ENCODE measurements around the gene B3GALT4.
A peak's percentile ranks its signal among the peaks of the same experiment; 100 is the strongest.

B3GALT4 gene

GRCh38 chr6:33292996-33293682 lies 16.2 kb downstream of the B3GALT4 start:
- DNase-seq = no peak

GRCh38 chr6:33294086-33294823 lies 17.3 kb downstream of the B3GALT4 start:
- no peak for DNase-seq

GRCh38 chr6:33295621-33296369 lies 18.9 kb downstream of the B3GALT4 start:
- DNase-seq = no peak

- DNase-seq = no peak
These were observed 20.0 kb downstream of the B3GALT4 start for GRCh38 chr6:33296797-33297405.

- no peak for DNase-seq
These were observed 20.6 kb downstream of the B3GALT4 start for GRCh38 chr6:33297406-33297955.

- DNase-seq = peak; percentile 51
These were observed 21.2 kb downstream of the B3GALT4 start for GRCh38 chr6:33297956-33298772.

GRCh38 chr6:33298773-33299236 lies 21.9 kb downstream of the B3GALT4 start, which contains the start of gene RGL2:
Gene RGL2 (minus strand): TSS chr6:33298942. CDS start chr6:33298610, 332 bp downstream.
- DNase-seq = peak; percentile 59

- DNase-seq = peak; percentile 91
These were observed 22.5 kb downstream of the B3GALT4 start for GRCh38 chr6:33299237-33299944.

- DNase-seq = no peak
These were observed 25.0 kb downstream of the B3GALT4 start for GRCh38 chr6:33301877-33302276.

- DNase-seq = no peak
These were observed 27.3 kb downstream of the B3GALT4 start for GRCh38 chr6:33304216-33304615.

GRCh38 chr6:33305052-33305451 lies 28.1 kb downstream of the B3GALT4 start:
- no peak for DNase-seq

- DNase-seq = no peak
These were observed 29.4 kb downstream of the B3GALT4 start for GRCh38 chr6:33306356-33306755.

- DNase-seq = peak; percentile 81
These were observed 35.6 kb downstream of the B3GALT4 start for GRCh38 chr6:33312361-33313104.

GRCh38 chr6:33313105-33313708 lies 36.3 kb downstream of the B3GALT4 start:
- peak; percentile 64 for DNase-seq

GRCh38 chr6:33313709-33314514 lies 37.0 kb downstream of the B3GALT4 start, which contains the start of gene TAPBP:
Gene TAPBP (minus strand): TSS chr6:33314078. CDS start chr6:33314041, 37 bp downstream.
- DNase-seq = peak; percentile 83

GRCh38 chr6:33314515-33314942 lies 37.6 kb downstream of the B3GALT4 start:
- DNase-seq = peak; percentile 57

- peak; percentile 29 for DNase-seq
These were observed 38.2 kb downstream of the B3GALT4 start for GRCh38 chr6:33314943-33315792.
